D721Med (cell line): Measurements from ENCODE around the gene MITF.

Source experiments
- DNase-seq: peaks from one replicate; pipeline ENCODE4 v3.0.0; 2011; ENCODE audit warnings: low spot score; ENCODE audit not compliant: insufficient read length
- FAIRE-seq: peaks from 2 replicates; lab custom pipeline; 2011; peaks lifted over from hg19 to GRCh38; lab: Jason Lieb, UNC
- TF ChIP-seq, protein P1 (sequence below): IDR thresholded peaks from 2 replicates; pipeline ENCODE4 v1.5.1; 2012; ENCODE audit warnings: mild to moderate bottlenecking, control low read depth; ENCODE audit not compliant: insufficient read depth; ENCODE audit errors: missing control alignments

The MITF gene, protein sequence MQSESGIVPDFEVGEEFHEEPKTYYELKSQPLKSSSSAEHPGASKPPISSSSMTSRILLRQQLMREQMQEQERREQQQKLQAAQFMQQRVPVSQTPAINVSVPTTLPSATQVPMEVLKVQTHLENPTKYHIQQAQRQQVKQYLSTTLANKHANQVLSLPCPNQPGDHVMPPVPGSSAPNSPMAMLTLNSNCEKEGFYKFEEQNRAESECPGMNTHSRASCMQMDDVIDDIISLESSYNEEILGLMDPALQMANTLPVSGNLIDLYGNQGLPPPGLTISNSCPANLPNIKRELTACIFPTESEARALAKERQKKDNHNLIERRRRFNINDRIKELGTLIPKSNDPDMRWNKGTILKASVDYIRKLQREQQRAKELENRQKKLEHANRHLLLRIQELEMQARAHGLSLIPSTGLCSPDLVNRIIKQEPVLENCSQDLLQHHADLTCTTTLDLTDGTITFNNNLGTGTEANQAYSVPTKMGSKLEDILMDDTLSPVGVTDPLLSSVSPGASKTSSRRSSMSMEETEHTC

DNA sequence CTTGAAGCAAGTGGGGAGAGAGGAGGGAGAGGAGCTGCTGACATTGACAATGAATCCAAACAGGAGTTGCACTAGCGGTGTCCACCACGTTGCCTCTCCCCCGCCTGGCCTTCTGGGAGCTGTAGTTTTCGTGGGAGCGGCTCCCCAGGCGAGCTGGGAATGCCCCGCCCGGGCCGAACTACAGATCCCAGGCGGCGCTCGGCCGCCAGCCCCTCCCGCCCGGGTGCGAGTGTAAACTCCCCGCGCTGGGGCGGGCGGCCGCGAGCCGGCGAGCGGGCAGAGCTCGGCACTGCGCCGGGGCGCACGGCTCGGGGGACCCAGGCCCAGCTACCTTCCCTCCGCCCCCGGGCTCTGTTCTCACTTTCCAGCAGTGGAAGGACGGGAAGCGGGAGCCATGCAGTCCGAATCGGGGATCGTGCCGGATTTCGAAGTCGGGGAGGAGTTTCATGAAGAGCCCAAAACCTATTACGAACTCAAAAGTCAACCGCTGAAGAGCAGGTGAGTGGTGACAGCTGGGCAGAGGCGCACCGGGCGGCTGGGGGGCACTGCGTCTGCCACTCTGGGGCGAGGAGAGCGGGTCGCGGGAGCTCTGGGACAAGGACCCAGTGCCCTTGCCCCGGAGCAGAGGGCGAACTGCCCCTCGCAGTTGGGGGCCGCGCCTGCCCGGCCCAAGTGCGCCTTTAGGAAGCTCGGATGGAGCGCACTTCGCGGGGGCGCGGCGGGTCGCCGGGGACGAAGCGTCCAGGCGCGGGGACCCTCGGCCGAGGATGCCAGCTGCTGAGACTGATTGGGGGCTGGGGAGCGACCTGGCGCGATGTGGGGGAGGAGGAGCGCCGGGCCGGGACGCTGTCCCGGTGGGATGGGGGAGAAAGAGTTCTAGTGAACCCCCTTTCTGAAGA is at the start of gene MITF:
Gene MITF, plus strand, starts transcription at position 261 of the 899 bp plus-strand sequence. Its CDS starts 134 bp downstream, at position 395.
- TF ChIP-seq, protein P1, sequence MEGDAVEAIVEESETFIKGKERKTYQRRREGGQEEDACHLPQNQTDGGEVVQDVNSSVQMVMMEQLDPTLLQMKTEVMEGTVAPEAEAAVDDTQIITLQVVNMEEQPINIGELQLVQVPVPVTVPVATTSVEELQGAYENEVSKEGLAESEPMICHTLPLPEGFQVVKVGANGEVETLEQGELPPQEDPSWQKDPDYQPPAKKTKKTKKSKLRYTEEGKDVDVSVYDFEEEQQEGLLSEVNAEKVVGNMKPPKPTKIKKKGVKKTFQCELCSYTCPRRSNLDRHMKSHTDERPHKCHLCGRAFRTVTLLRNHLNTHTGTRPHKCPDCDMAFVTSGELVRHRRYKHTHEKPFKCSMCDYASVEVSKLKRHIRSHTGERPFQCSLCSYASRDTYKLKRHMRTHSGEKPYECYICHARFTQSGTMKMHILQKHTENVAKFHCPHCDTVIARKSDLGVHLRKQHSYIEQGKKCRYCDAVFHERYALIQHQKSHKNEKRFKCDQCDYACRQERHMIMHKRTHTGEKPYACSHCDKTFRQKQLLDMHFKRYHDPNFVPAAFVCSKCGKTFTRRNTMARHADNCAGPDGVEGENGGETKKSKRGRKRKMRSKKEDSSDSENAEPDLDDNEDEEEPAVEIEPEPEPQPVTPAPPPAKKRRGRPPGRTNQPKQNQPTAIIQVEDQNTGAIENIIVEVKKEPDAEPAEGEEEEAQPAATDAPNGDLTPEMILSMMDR = no peak
- FAIRE-seq = no peak
- DNase-seq = peak; percentile 64

DNA sequence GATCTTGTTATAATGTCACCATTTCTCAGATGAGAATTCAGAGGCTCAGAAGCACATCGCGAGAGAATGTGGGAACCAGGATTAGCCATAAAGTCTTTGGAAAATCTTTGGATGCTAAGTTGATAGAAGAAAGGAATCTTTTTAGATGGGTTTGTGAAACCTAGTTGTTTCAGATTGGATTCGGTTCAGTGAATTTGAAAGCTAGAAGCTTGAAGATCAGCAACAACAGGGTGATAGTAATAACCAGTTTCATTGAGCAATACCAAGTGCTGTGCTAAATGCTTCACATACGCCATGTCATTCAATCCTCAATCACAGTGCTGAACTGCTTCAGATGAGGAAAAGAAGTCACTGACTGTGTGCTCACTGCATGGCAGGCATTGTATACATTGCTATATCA is 47.4 kb upstream of the MITF start:
- no peak for FAIRE-seq
- TF ChIP-seq, protein P1 = no peak

DNA sequence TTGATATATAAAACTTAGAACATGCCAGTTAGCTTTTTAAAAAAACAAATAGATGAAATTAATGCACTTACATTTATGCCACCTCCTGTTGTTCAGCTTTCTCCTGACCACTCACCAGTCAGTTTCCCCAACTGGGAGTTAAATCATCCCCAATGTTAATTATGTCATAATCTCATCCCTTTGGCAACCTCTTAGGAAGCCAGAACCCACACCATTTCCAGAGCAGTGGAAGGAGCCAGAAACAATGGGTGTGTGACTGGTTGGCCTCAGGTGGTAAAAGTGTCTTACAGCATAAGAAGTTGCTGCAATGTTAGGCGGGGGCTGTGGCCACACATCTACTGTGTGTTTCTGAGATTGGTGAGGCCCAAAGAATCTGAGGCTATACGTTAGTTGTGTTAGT is 46.5 kb upstream of the MITF start:
- DNase-seq (no peak), FAIRE-seq (no peak)
- TF ChIP-seq, protein P1 = no peak

More for the DNA sequence above, 47.4 kb upstream of the MITF start:
- no peak for DNase-seq

DNA sequence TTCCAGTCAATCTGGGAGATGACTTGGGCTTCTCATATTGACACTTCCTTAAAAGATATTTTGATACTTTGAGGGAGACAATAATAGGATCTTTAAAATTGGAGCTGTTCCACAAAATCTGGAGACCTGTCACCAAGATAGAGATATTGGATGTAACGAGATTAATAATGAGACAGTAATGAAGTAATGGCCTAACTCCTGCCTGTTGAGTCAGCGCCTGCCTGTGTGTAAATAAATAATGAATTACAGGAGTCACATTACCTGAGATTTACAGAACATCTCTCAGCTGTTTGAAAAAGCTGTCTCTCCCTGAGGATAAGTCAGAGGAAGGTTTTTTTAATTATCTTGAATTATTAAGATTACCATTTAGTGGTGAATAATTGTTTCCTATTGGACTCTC is 43.8 kb upstream of the MITF start:
- FAIRE-seq (no peak), DNase-seq (no peak)
- TF ChIP-seq, protein P1 = no peak

DNA sequence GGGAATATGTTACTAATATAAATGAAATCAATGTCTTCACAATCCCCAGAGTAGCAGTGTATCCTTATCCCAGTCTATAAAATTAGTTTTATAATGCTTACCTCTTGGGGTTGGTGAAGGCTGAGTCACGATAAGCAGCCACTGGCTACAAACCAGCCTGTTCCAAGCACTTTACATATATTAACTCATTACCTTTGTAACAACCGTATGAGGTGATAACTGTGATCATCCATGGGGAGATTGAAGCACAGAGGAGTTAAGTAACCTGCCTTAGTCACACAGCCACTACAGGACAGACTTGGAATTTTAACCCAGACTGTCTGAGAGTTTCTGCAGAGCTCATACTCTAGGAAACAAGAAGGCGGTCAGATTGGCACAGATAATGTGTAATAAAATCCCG is 43.3 kb upstream of the MITF start:
- FAIRE-seq = no peak

GRCh38 chr3:69696367-69696766 is 42.9 kb upstream of the MITF start:
- TF ChIP-seq, protein P1 = no peak
- no peak for DNase-seq
- no peak for FAIRE-seq

More for the DNA sequence above, 43.3 kb upstream of the MITF start:
- no peak for DNase-seq
- TF ChIP-seq, protein P1 = no peak
